IMR-90 (cell line): ENCODE data around the gene NEIL3. TPM values are rescaled to one million over a fixed set of nuclear protein-coding genes. Genes with fewer than 3 reads are reported as not detected.

Source experiments
- ATAC-seq: fragments of 200-7000 bp; cut with Tn5 transposase; 2 replicates; pipeline ENCODE4 v1.9.1; 2020; ENCODE audit warnings: low read depth, mild to moderate bottlenecking, moderate library complexity
- BruUV-seq: library from RNA; stranded (reverse); fragments of 400-500 nt; replicated peaks from 2 replicates; lab custom pipeline; 2021; lab: Mats Ljungman, UMichigan
- CTCF ChIA-PET: fragments of 300-600 bp; formaldehyde crosslinking; extraction: SDS; loops from one replicate; lab custom pipeline; 2021; ENCODE audit warnings: antibody characterized with exemption; lab: Yijun Ruan, JAX
- POLR2A ChIA-PET: fragments of 300-600 bp; sonication (Branson Sonifier 250); formaldehyde crosslinking; loops from one replicate; lab custom pipeline; 2022; ENCODE audit warnings: antibody characterized with exemption; ENCODE audit not compliant: unreplicated experiment; lab: Charles Lee
- DNase-seq: peaks from one replicate; pipeline ENCODE4 v3.0.0; 2013
- H2AFZ ChIP-seq: replicated peaks from 2 replicates; pipeline ENCODE3; 2013; ENCODE audit warnings: low read length, mild to moderate bottlenecking; ENCODE audit not compliant: poor library complexity
- H2AK5ac ChIP-seq: 2 replicates; pipeline ENCODE4 v1.6.1; 2013; ENCODE audit warnings: low read depth, low read length, inconsistent platforms
- H2AK9ac ChIP-seq: replicated peaks from 2 replicates; pipeline ENCODE3; 2013; ENCODE audit warnings: mild to moderate bottlenecking, low read depth, low read length, moderate library complexity; ENCODE audit not compliant: poor library complexity
- H2BK120ac ChIP-seq: 2 replicates; pipeline ENCODE4 v1.6.1; 2013; ENCODE audit warnings: low read depth, low read length, inconsistent platforms
- H2BK15ac ChIP-seq: 3 replicates; pipeline ENCODE4 v1.6.1; 2013; ENCODE audit warnings: low read depth, low read length, inconsistent platforms
- H2BK20ac ChIP-seq: 2 replicates; pipeline ENCODE4 v1.6.1; 2013; ENCODE audit warnings: low read depth, mild to moderate bottlenecking, inconsistent platforms, low read length, moderate library complexity
- H2BK5ac ChIP-seq: 2 replicates; pipeline ENCODE4 v1.6.1; 2013; ENCODE audit warnings: mild to moderate bottlenecking, low read depth, low read length, inconsistent platforms; ENCODE audit not compliant: poor library complexity, severe bottlenecking
- H3K14ac ChIP-seq: replicated peaks from 2 replicates; pipeline ENCODE4 v1.6.1; 2013; ENCODE audit warnings: low read depth, low read length, inconsistent platforms
- H3K18ac ChIP-seq: 2 replicates; pipeline ENCODE4 v1.6.1; 2013; ENCODE audit warnings: low read depth, low read length, control low read depth
- H3K23ac ChIP-seq: 2 replicates; pipeline ENCODE4 v1.6.1; 2013; ENCODE audit warnings: low read depth, low read length, inconsistent platforms
- H3K27ac ChIP-seq: 2 replicates; pipeline ENCODE4 v1.5.1; 2013; ENCODE audit warnings: mild to moderate bottlenecking, control low read depth, low read length; ENCODE audit not compliant: insufficient read depth
- H3K27me3 ChIP-seq: 2 replicates; pipeline ENCODE4 v1.6.1; 2013; ENCODE audit warnings: low read length; ENCODE audit not compliant: control insufficient read depth, insufficient read depth
- H3K36me3 ChIP-seq: 2 replicates; pipeline ENCODE4 v1.6.1; 2013; ENCODE audit warnings: low read length, mixed read lengths; ENCODE audit not compliant: control insufficient read depth, insufficient read depth
- H3K4ac ChIP-seq: 2 replicates; pipeline ENCODE4 v1.6.1; 2013; ENCODE audit warnings: low read depth, low read length, inconsistent platforms
- H3K4me1 ChIP-seq: 2 replicates; pipeline ENCODE4 v1.6.1; 2013; ENCODE audit warnings: low read length, mixed read lengths; ENCODE audit not compliant: control insufficient read depth, insufficient read depth
- H3K4me2 ChIP-seq: 2 replicates; pipeline ENCODE4 v1.6.1; 2013; ENCODE audit warnings: low read depth, mild to moderate bottlenecking, control low read depth, low read length, moderate library complexity
- H3K4me3 ChIP-seq: 2 replicates; pipeline ENCODE4 v1.5.1; 2013; ENCODE audit warnings: low read depth, mild to moderate bottlenecking, control low read depth, low read length, moderate library complexity; ENCODE audit not compliant: insufficient read depth
- H3K56ac ChIP-seq: 2 replicates; pipeline ENCODE4 v1.6.1; 2013; ENCODE audit warnings: low read length, inconsistent platforms; ENCODE audit not compliant: insufficient read depth; ENCODE audit errors: extremely low read depth
- H3K79me1 ChIP-seq, 2 experiments: 2 replicates each; pipeline ENCODE4 v1.6.1; 2013; ENCODE audit warnings: low read length in 2 of 2, inconsistent platforms in 1 of 2, low read depth in 1 of 2
- H3K9ac ChIP-seq: 2 replicates; pipeline ENCODE4 v1.6.1; 2013; ENCODE audit warnings: low read depth, low read length, control low read depth
- H3K9me1 ChIP-seq: 2 replicates; pipeline ENCODE4 v1.6.1; 2013; ENCODE audit warnings: low read length, inconsistent platforms; ENCODE audit not compliant: insufficient read depth
- H3K9me3 ChIP-seq: 2 replicates; pipeline ENCODE4 v1.6.1; 2013; ENCODE audit warnings: low read length; ENCODE audit not compliant: control insufficient read depth, insufficient read depth
- H4K20me1 ChIP-seq: 2 replicates; pipeline ENCODE4 v1.6.1; 2013; ENCODE audit warnings: low read length, inconsistent platforms; ENCODE audit not compliant: insufficient read depth
- H4K5ac ChIP-seq: 2 replicates; pipeline ENCODE4 v1.6.1; 2013; ENCODE audit warnings: mild to moderate bottlenecking, low read depth, low read length, control low read depth
- H4K8ac ChIP-seq, 2 experiments: 2 replicates each; pipeline ENCODE4 v1.6.1; 2013; ENCODE audit warnings: low read depth in 2 of 2, low read length in 2 of 2, control low read depth in 1 of 2, inconsistent platforms in 1 of 2
- H4K91ac ChIP-seq: 2 replicates; pipeline ENCODE4 v1.6.1; 2013; ENCODE audit warnings: low read depth, low read length, inconsistent platforms; ENCODE audit not compliant: insufficient read depth
- BHLHE40 ChIP-seq: fragments of 150-350 bp; IDR thresholded peaks from 2 replicates; pipeline ENCODE4 v1.6.1; 2016; ENCODE audit warnings: mild to moderate bottlenecking, low read depth, low read length
- CEBPB ChIP-seq: IDR thresholded peaks from 2 replicates; pipeline ENCODE4 v1.6.1; 2012; ENCODE audit warnings: low read depth, low read length, improper control_type of control experiment
- CHD1 ChIP-seq: IDR thresholded peaks from 2 replicates; pipeline ENCODE4 v1.6.1; 2012; ENCODE audit warnings: low read depth, low read length, improper control_type of control experiment
- ELK1 ChIP-seq: fragments of 150-350 bp; IDR thresholded peaks from 2 replicates; pipeline ENCODE4 v1.6.1; 2016; ENCODE audit warnings: low read depth, mild to moderate bottlenecking, low read length, moderate library complexity, borderline replicate concordance
- FOS ChIP-seq: fragments of 150-350 bp; IDR thresholded peaks from 2 replicates; pipeline ENCODE4 v1.6.1; 2016; ENCODE audit warnings: low read depth, low read length
- MAFK ChIP-seq: IDR thresholded peaks from 2 replicates; pipeline ENCODE4 v1.6.1; 2012; ENCODE audit warnings: low read depth, low read length, improper control_type of control experiment
- MAZ ChIP-seq: IDR thresholded peaks from 2 replicates; pipeline ENCODE4 v1.6.1; 2012; ENCODE audit warnings: low read depth, mild to moderate bottlenecking, low read length, improper control_type of control experiment, moderate library complexity, borderline replicate concordance
- MXI1 ChIP-seq: IDR thresholded peaks from 2 replicates; pipeline ENCODE4 v1.6.1; 2012; ENCODE audit warnings: low read depth, mild to moderate bottlenecking, low read length, moderate library complexity, borderline replicate concordance
- NFE2L2 ChIP-seq: fragments of 150-350 bp; IDR thresholded peaks from 2 replicates; pipeline ENCODE4 v1.6.1; 2016; ENCODE audit warnings: low read depth, mild to moderate bottlenecking, low read length
- POLR2A ChIP-seq: IDR thresholded peaks from 2 replicates; pipeline ENCODE4 v1.6.1; 2012; ENCODE audit warnings: mild to moderate bottlenecking, low read depth, low read length
- RAD21 ChIP-seq: IDR thresholded peaks from 2 replicates; pipeline ENCODE4 v1.6.1; 2012; ENCODE audit warnings: low read length, improper control_type of control experiment
- RCOR1 ChIP-seq: IDR thresholded peaks from 2 replicates; pipeline ENCODE4 v1.6.1; 2012; ENCODE audit warnings: mild to moderate bottlenecking, low read length, improper control_type of control experiment; ENCODE audit not compliant: insufficient replicate concordance
- RFX5 ChIP-seq: IDR thresholded peaks from 2 replicates; pipeline ENCODE4 v1.8.0; 2012; ENCODE audit warnings: low read depth, mild to moderate bottlenecking, low read length, moderate library complexity
- SMC3 ChIP-seq: fragments of 150-350 bp; IDR thresholded peaks from 2 replicates; pipeline ENCODE4 v1.6.1; 2016; ENCODE audit warnings: low read depth, mild to moderate bottlenecking, antibody characterized with exemption, low read length, moderate library complexity
- WGBS, 2 experiments: methylation state at CpG; one replicate each; pipeline versions ENCODE4 v1.1.5 to v1.1.7; 2013; ENCODE audit warnings: missing lambda C conversion rate in 2 of 2; ENCODE audit not compliant: insufficient read length in 1 of 2; ENCODE audit errors: extremely low coverage in 2 of 2; 5-methylcytosine and 5-hydroxymethylcytosine counted together
- dilution Hi-C: fragments of 300-500 bp; cut with HindIII; formaldehyde crosslinking; loops from one replicate; pipeline ENCODE4 v1.14.3; 2018; ENCODE audit warnings: low sequenced_read_pairs; ENCODE audit not compliant: unreplicated experiment
- in situ Hi-C: fragments of 300-500 bp; cut with MboI; formaldehyde crosslinking; loops from 3 replicates; pipeline ENCODE4 v1.14.3; 2019; ENCODE audit warnings: low sequenced_read_pairs, inconsistent platforms, mixed read lengths
- intact Hi-C: fragments of 100-400 bp; cut with micrococcal nuclease; formaldehyde crosslinking; loops from 2 replicates; pipeline ENCODE4 v1.10.0; 2022
- polyA plus RNA-seq, 3 experiments: library from polyadenylated mRNA; depleted of rRNA; stranded (reverse); fragments of >200 nt; gene quantifications; 2 replicates each; pipeline ENCODE4 v1.2.3, GENCODE V29; 2012; ENCODE audit warnings: low replicate concordance in 1 of 3
- total RNA-seq: library from RNA; depleted of rRNA; stranded (reverse); fragments of >200 nt; gene quantifications from 2 replicates; pipeline ENCODE4 v1.2.3, GENCODE V29; 2012
- TF ChIP-seq, protein P1 (sequence below): conservative IDR thresholded peaks from 2 replicates; pipeline ENCODE4 v1.5.1; 2012; ENCODE audit warnings: mild to moderate bottlenecking, low read depth, low read length, improper control_type of control experiment

NEIL3 gene
- total and polyA plus RNA-seq, 2 of the 4 experiments (the other 2 are of a cell fraction): 4.4 to 7.9 TPM

- Histone ChIP-seq H3K14ac (no peak overlapping the region), H3K36me3 (no peaks in the 10 kb centered on the region), H3K79me1 (no peaks in the 10 kb centered on the region), H2BK120ac (no peak overlapping the region), H3K9me3 (no peaks in the 10 kb centered on the region), H3K4ac (no peak overlapping the region), H3K4me3 (no peak overlapping the region), H4K8ac (no peak overlapping the region; a peak in 1 of 4 replicates), H2AK9ac (no peak overlapping the region), H3K27me3 (no peaks in the 10 kb centered on the region), H2BK20ac (no peak overlapping the region), H3K4me2 (peak overlapping the region; percentile 90; the same call in 1 of the 2 replicates), H4K20me1 (no peaks in the 10 kb centered on the region), H3K4me1 (no peaks in the 10 kb centered on the region), H2AK5ac (no peak overlapping the region), H3K9ac (no peak overlapping the region), H4K91ac (no peak overlapping the region), H4K5ac (no peak overlapping the region), H2AFZ (no peak overlapping the region), H2BK5ac (peak overlapping the region; percentile 30), H3K18ac (no peak overlapping the region), H2BK15ac (no peak overlapping the region), H3K23ac (no peak overlapping the region), H3K9me1 (no peaks in the 10 kb centered on the region), H3K56ac (no peak overlapping the region), H3K27ac (no peak overlapping the region)
- ChIA-PET CTCF (interaction anchor here (0.7 to 0.9 kb wide), 2 partner anchors 14 to 321 kb away, joined by 3 read pairs; no protein-coding TSS in a partner anchor), POLR2A (interaction anchor here (0.5 kb wide), 1 partner anchor 1044 kb away, joined by 3 read pairs; no protein-coding TSS in a partner anchor)
- in situ Hi-C loops: no loop called here
- WGBS, 2 experiments: no CpG with 5 or more reads among the region's 2 CpGs
- ATAC-seq: peak; percentile 49
- dilution Hi-C loops: no loop called here
- intact Hi-C loops: no loop called here
- no TSS peak for BruUV-seq
- peak; percentile 5 for DNase-seq
- TF ChIP-seq FOS (no peak), BHLHE40 (no peak), RCOR1 (no peak), POLR2A (no peak), SMC3 (no peak), MAZ (no peak), RAD21 (no peak), NFE2L2 (no peak), ELK1 (no peak), MXI1 (no peak), CEBPB (no peak), RFX5 (no peak), MAFK (no peak), CHD1 (no peak)
- TF ChIP-seq, protein P1, sequence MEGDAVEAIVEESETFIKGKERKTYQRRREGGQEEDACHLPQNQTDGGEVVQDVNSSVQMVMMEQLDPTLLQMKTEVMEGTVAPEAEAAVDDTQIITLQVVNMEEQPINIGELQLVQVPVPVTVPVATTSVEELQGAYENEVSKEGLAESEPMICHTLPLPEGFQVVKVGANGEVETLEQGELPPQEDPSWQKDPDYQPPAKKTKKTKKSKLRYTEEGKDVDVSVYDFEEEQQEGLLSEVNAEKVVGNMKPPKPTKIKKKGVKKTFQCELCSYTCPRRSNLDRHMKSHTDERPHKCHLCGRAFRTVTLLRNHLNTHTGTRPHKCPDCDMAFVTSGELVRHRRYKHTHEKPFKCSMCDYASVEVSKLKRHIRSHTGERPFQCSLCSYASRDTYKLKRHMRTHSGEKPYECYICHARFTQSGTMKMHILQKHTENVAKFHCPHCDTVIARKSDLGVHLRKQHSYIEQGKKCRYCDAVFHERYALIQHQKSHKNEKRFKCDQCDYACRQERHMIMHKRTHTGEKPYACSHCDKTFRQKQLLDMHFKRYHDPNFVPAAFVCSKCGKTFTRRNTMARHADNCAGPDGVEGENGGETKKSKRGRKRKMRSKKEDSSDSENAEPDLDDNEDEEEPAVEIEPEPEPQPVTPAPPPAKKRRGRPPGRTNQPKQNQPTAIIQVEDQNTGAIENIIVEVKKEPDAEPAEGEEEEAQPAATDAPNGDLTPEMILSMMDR: no peak
Measured at GRCh38 chr4:177385576-177386277, 76.1 kb downstream of the NEIL3 start.
